Measurements from ENCODE around the gene TMEM50B.
A peak's percentile ranks its signal among the peaks of the same experiment; 100 is the strongest.

DNA sequence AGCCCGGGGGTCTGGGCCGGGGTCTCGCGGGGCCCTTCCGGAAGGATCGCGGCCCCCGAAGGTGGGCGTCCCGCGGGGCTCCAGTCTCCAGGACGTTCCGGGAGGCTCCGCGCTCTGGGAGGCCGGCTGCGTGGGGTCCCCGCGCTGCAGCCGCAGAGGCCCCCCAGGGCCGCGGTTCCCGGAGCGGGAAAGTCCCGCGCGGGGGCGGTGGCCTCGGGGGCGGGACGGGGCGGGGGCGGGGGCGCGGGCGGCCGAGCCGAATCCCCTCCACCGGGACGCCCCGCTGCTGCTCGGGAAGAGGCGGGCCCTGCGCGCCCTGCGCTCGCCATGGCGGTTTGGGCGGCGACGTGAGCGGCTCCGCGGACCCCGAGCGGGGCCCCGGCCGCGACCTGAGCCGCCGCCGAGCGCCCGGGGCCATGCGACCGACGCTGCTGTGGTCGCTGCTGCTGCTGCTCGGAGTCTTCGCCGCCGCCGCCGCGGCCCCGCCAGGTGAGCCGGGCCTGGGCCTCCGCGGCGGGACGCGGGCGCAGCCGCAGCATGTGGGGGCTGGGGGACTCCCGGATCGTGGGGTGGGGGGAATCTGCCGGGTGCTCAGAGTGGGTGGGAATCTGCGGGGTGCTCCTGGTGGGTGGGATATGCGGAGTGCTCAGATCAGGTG lies 76.5 kb downstream of the TMEM50B start, which contains the start of gene IFNGR2:
- no peak for TF ChIP-seq REST (IDR thresholded peaks at IDR 0.05; ENCODE audit: low read depth)
- TF ChIP-seq RAD21 (IDR thresholded peaks at IDR 0.05; ENCODE audit: low read depth), result no peak
- no peak for TF ChIP-seq TEAD4 (IDR thresholded peaks at IDR 0.05)
- no peak for TF ChIP-seq EP300 (IDR thresholded peaks at IDR 0.05; ENCODE audit: borderline replicate concordance)
- TF ChIP-seq TAF1 (IDR thresholded peaks at IDR 0.05; ENCODE audit: low read depth), result no peak; the same call in 1 of the 2 replicates
- TF ChIP-seq CREB1 (IDR thresholded peaks at IDR 0.05; ENCODE audit: low read depth), result no peak
- TF ChIP-seq CEBPB (IDR thresholded peaks at IDR 0.05), result no peak
- 0 out of 2 replicates have a peak, but pooled peaks have one; percentile 18 for TF ChIP-seq EGR1 (IDR thresholded peaks at IDR 0.05)
- TF ChIP-seq, protein P1, sequence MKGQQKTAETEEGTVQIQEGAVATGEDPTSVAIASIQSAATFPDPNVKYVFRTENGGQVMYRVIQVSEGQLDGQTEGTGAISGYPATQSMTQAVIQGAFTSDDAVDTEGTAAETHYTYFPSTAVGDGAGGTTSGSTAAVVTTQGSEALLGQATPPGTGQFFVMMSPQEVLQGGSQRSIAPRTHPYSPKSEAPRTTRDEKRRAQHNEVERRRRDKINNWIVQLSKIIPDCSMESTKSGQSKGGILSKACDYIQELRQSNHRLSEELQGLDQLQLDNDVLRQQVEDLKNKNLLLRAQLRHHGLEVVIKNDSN (IDR thresholded peaks at IDR 0.05), result no peak
- TF ChIP-seq MAX (IDR thresholded peaks at IDR 0.05), result no peak; the same call in 1 of the 2 replicates
- no peak for TF ChIP-seq NFIC (IDR thresholded peaks at IDR 0.05)
- 0 out of 2 replicates have a peak, but pooled peaks have one; percentile 56 for TF ChIP-seq YY1 (IDR thresholded peaks at IDR 0.05; ENCODE audit: low read depth)
- TF ChIP-seq FOXM1 (IDR thresholded peaks at IDR 0.05; ENCODE audit: borderline replicate concordance, low read depth), result no peak

Data from Ishikawa (cell line).